AG10803 (cell line): ENCODE measurements around the gene GCSH.

Source experiments
- DNase-seq: peaks from one replicate; pipeline ENCODE4 v3.0.0; 2010; ENCODE audit warnings: low read depth
- H3K4me3 ChIP-seq: 2 replicates; pipeline ENCODE4 v1.5.1; 2011; ENCODE audit warnings: mild to moderate bottlenecking, low read length, control low read depth
- CTCF ChIP-seq: conservative IDR thresholded peaks from 2 replicates; pipeline ENCODE4 v1.5.1; 2011; ENCODE audit warnings: mild to moderate bottlenecking, low read length, control low read depth, inconsistent platforms

GCSH gene

GRCh38 chr16:81095953-81096714, at the start of gene GCSH:
TSS of gene GCSH (minus strand) at chr16:81096395. CDS start at chr16:81096278, 117 bp downstream.
- TF ChIP-seq CTCF, result no peak
- DNase-seq, result peak; percentile 98
- peak within 1 kb of the TSS; percentile 74 for H3K4me3 ChIP-seq

GRCh38 chr16:81143921-81144471, 47.8 kb upstream of the GCSH start:
- no peak for DNase-seq
- H3K4me3 ChIP-seq, result no peak overlapping the region
- TF ChIP-seq CTCF, result no peak

GRCh38 chr16:81142864-81143263, 46.7 kb upstream of the GCSH start:
- H3K4me3 ChIP-seq, result no peak overlapping the region
- no peak for TF ChIP-seq CTCF
- no peak for DNase-seq

- no peak for DNase-seq
- H3K4me3 ChIP-seq, result no peak overlapping the region
- TF ChIP-seq CTCF, result 0 out of 2 replicates have a peak, but pooled peaks have one; percentile 3
These were observed 45.0 kb upstream of the GCSH start for GRCh38 chr16:81140930-81141780.

- H3K4me3 ChIP-seq, result no peak overlapping the region
- no peak for TF ChIP-seq CTCF
- DNase-seq, result no peak
These were observed 42.8 kb upstream of the GCSH start for GRCh38 chr16:81138831-81139557.

- no peak overlapping the region for H3K4me3 ChIP-seq
- TF ChIP-seq CTCF, result no peak
- no peak for DNase-seq
These were observed 41.6 kb upstream of the GCSH start for GRCh38 chr16:81137754-81138153.
